Amniotic epithelial cell (primary cell): ENCODE data around the gene FOXP3.
"Not testable (repeated sequence)": the region's sequence is repeated elsewhere in the genome, so short reads cannot be mapped to it uniquely, and the experiment has no call there.

ENCODE experiments used
- DNase-seq: peaks from one replicate; pipeline ENCODE4 v3.0.0-alpha.2; 2010; ENCODE audit warnings: low read depth

FOXP3 gene

GRCh38 chrX:49264460-49264859, at the start of gene FOXP3:
Gene FOXP3 (minus strand): TSS chrX:49264710. CDS start chrX:49258505, 6,205 bp downstream.
- no peak for DNase-seq

- DNase-seq: no peak
These were observed 47.7 kb upstream of the FOXP3 start for GRCh38 chrX:49312176-49312575.

- DNase-seq: no peak
These were observed 45.9 kb upstream of the FOXP3 start for GRCh38 chrX:49310371-49310770.

GRCh38 chrX:49309401-49309981, 45.0 kb upstream of the FOXP3 start:
- DNase-seq: peak; percentile 9

GRCh38 chrX:49308604-49309269, 44.2 kb upstream of the FOXP3 start:
- peak; percentile 10 for DNase-seq

- not testable (repeated sequence) for DNase-seq
These were observed 43.3 kb upstream of the FOXP3 start for GRCh38 chrX:49307775-49308174.

- no peak for DNase-seq
These were observed 38.8 kb upstream of the FOXP3 start, which contains the start of gene GAGE10 for GRCh38 chrX:49303346-49303745. Gene GAGE10 (plus strand): TSS chrX:49303646. CDS start chrX:49304860, 1,214 bp downstream.

- DNase-seq: no peak
These were observed 36.2 kb upstream of the FOXP3 start for GRCh38 chrX:49300703-49301102.

GRCh38 chrX:49299293-49299692, 34.8 kb upstream of the FOXP3 start:
- not testable (repeated sequence) for DNase-seq

- DNase-seq: no peak
These were observed 28.2 kb upstream of the FOXP3 start for GRCh38 chrX:49292400-49293362.

GRCh38 chrX:49291615-49292337, 27.3 kb upstream of the FOXP3 start:
- peak; percentile 41 for DNase-seq

GRCh38 chrX:49290215-49290614, 25.7 kb upstream of the FOXP3 start:
- DNase-seq: no peak

GRCh38 chrX:49287665-49288064, 23.2 kb upstream of the FOXP3 start:
- no peak for DNase-seq

GRCh38 chrX:49286581-49286980, 22.1 kb upstream of the FOXP3 start:
- no peak for DNase-seq

GRCh38 chrX:49286136-49286535, 21.6 kb upstream of the FOXP3 start:
- DNase-seq: no peak

GRCh38 chrX:49284212-49284611, 19.7 kb upstream of the FOXP3 start:
- no peak for DNase-seq

- DNase-seq: peak; percentile 27
These were observed 18.1 kb upstream of the FOXP3 start for GRCh38 chrX:49282647-49283011.

GRCh38 chrX:49278081-49278480, 13.6 kb upstream of the FOXP3 start:
- no peak for DNase-seq

GRCh38 chrX:49277535-49277830, 13.0 kb upstream of the FOXP3 start:
- no peak for DNase-seq

GRCh38 chrX:49276671-49277534, 12.4 kb upstream of the FOXP3 start:
- DNase-seq: peak; percentile 7

- DNase-seq: no peak
These were observed 11.7 kb upstream of the FOXP3 start for GRCh38 chrX:49276207-49276606.
